Mucosa of stomach (tissue), 1 donor: Measurements from ENCODE around the gene TCP1.
A peak's percentile ranks its signal among the peaks of the same experiment; 100 is the strongest.
"Not testable (repeated sequence)": the region's sequence is repeated elsewhere in the genome, so short reads cannot be mapped to it uniquely, and the experiment has no call there.

ENCODE experiments used
- H3K27me3 ChIP-seq: one replicate; pipeline ENCODE4 v1.7.0; 2013; ENCODE audit warnings: mild to moderate bottlenecking, low read length; ENCODE audit not compliant: control insufficient read depth, insufficient read depth
- H3K36me3 ChIP-seq: one replicate; pipeline ENCODE4 v1.7.0; 2013; ENCODE audit warnings: low read length; ENCODE audit not compliant: control insufficient read depth, insufficient read depth
- H3K4me1 ChIP-seq: one replicate; pipeline ENCODE4 v1.7.0; 2013; ENCODE audit warnings: mild to moderate bottlenecking, low read length; ENCODE audit not compliant: control insufficient read depth, insufficient read depth
- H3K4me3 ChIP-seq: one replicate; pipeline ENCODE4 v1.7.0; 2013; ENCODE audit warnings: low read length
- H3K9ac ChIP-seq: one replicate; pipeline ENCODE4 v1.7.0; 2013; ENCODE audit warnings: mild to moderate bottlenecking, low read length, moderate library complexity
- H3K9me3 ChIP-seq: one replicate; pipeline ENCODE4 v1.7.0; 2013; ENCODE audit warnings: mild to moderate bottlenecking, low read length, moderate library complexity; ENCODE audit not compliant: control insufficient read depth
- donor health status: Pancreatic carcinoma.

TCP1 gene

DNA sequence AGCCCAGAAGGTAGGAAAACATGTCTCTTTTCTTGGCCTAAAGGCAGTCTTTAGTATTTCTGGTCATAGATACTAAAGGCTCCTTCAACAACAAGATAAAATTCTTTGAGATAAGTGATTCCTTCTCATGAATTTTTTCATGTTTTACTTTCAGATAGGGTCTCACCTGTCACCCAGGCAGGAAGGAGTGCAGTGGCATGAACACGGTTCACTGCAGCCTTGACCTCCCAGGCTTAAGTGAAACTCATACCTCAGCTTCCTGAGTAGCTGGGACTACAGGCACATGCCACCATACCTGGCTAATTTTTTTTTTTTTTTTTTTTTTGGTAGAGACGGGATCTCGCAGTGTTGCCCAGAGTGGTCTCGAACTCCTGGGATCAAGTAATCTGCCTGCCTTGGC, 19.7 kb upstream of the TCP1 start:
- no peaks in the 10 kb centered on the region for H3K27me3 ChIP-seq
- no peaks in the 10 kb centered on the region for H3K9me3 ChIP-seq
- no peaks in the 10 kb centered on the region for H3K36me3 ChIP-seq
- H3K9ac ChIP-seq: no peak overlapping the region
- H3K4me1 ChIP-seq: no peaks in the 10 kb centered on the region
- H3K4me3 ChIP-seq: no peak overlapping the region

GRCh38 chr6:159808647-159809046, 19.2 kb upstream of the TCP1 start:
- Histone ChIP-seq H3K9ac (no peak overlapping the region), H3K4me3 (no peak overlapping the region), H3K36me3 (no peaks in the 10 kb centered on the region), H3K27me3 (no peaks in the 10 kb centered on the region), H3K4me1 (no peaks in the 10 kb centered on the region), H3K9me3 (no peaks in the 10 kb centered on the region)

GRCh38 chr6:159807150-159807858, 17.9 kb upstream of the TCP1 start:
- no peak overlapping the region for H3K9ac ChIP-seq
- H3K4me3 ChIP-seq: no peak overlapping the region
- H3K36me3 ChIP-seq: no peaks in the 10 kb centered on the region
- no peaks in the 10 kb centered on the region for H3K9me3 ChIP-seq
- H3K4me1 ChIP-seq: no peaks in the 10 kb centered on the region
- H3K27me3 ChIP-seq: no peaks in the 10 kb centered on the region

- H3K9me3 ChIP-seq: no peaks in the 10 kb centered on the region
- H3K27me3 ChIP-seq: no peaks in the 10 kb centered on the region
- no peaks in the 10 kb centered on the region for H3K4me1 ChIP-seq
- no peaks in the 10 kb centered on the region for H3K36me3 ChIP-seq
- no peak overlapping the region for H3K9ac ChIP-seq
- no peak overlapping the region for H3K4me3 ChIP-seq
These were observed 16.6 kb upstream of the TCP1 start for GRCh38 chr6:159806021-159806458.

GRCh38 chr6:159805440-159806020, 16.1 kb upstream of the TCP1 start:
- H3K36me3 ChIP-seq: no peaks in the 10 kb centered on the region
- no peaks in the 10 kb centered on the region for H3K27me3 ChIP-seq
- no peak overlapping the region for H3K9ac ChIP-seq
- no peaks in the 10 kb centered on the region for H3K4me1 ChIP-seq
- no peaks in the 10 kb centered on the region for H3K9me3 ChIP-seq
- no peak overlapping the region for H3K4me3 ChIP-seq

GRCh38 chr6:159804504-159804903, 15.1 kb upstream of the TCP1 start:
- H3K9me3 ChIP-seq: no peaks in the 10 kb centered on the region
- no peaks in the 10 kb centered on the region for H3K4me1 ChIP-seq
- no peaks in the 10 kb centered on the region for H3K36me3 ChIP-seq
- H3K4me3 ChIP-seq: no peak overlapping the region
- H3K9ac ChIP-seq: no peak overlapping the region
- H3K27me3 ChIP-seq: no peaks in the 10 kb centered on the region

DNA sequence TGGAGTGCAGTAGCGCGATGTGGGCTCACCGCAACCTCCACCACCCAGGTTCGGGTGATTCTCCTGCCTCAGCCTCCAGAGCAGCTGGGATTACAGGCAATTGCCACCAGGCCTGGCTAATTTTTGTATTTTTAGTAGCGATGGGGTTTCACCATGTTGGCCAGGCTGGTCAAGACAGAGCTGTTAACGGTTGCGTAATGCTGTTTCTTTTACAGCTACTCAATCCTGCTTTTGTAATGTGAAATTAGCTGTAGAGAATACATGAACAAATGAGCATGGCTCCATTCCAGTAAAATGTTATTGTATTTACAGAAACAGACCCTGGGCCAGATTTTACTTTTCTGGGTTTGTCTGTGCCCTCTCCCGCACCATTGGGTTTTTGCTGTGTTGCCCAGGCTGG, 12.5 kb upstream of the TCP1 start:
- no peaks in the 10 kb centered on the region for H3K9me3 ChIP-seq
- no peaks in the 10 kb centered on the region for H3K4me1 ChIP-seq
- no peaks in the 10 kb centered on the region for H3K27me3 ChIP-seq
- H3K36me3 ChIP-seq: peaks cover 4% of the 10 kb centered on the region
- H3K4me3 ChIP-seq: no peak overlapping the region
- no peak overlapping the region for H3K9ac ChIP-seq

GRCh38 chr6:159800141-159800865, 10.9 kb upstream of the TCP1 start, which contains the start of gene PNLDC1:
PNLDC1 (plus strand) TSS chr6:159800276; CDS start chr6:159800308, 32 bp downstream.
- Histone ChIP-seq H3K27me3 (no peaks in the 10 kb centered on the region), H3K36me3 (peaks cover 4% of the 10 kb centered on the region), H3K9ac (no peak within 1 kb of the TSS), H3K9me3 (no peaks in the 10 kb centered on the region), H3K4me1 (no peaks in the 10 kb centered on the region), H3K4me3 (no peak within 1 kb of the TSS)

DNA sequence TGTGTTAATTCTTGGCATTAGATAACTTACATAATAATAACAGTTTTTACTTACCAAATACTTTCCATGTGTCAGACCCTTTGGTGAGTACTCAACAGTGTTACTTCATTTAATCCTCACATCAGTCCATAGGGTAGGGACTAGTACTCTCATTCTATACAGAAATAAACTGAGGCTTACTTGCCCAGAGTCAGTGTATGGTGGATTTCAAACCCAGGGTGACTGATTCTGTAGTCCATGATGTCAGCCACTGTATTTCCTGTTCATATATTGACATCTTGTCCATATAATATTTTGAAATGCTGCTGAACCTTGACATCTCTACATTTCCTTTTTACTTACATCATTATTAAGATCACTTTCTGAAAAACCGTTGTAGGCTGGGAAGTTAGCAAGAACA, 8.2 kb upstream of the TCP1 start:
- Histone ChIP-seq H3K36me3 (peaks cover 4% of the 10 kb centered on the region), H3K4me1 (no peaks in the 10 kb centered on the region), H3K4me3 (no peak overlapping the region), H3K27me3 (no peaks in the 10 kb centered on the region), H3K9me3 (no peaks in the 10 kb centered on the region), H3K9ac (no peak overlapping the region)

GRCh38 chr6:159794976-159795375, 5.6 kb upstream of the TCP1 start:
- not testable (repeated sequence) for H3K27me3 ChIP-seq, H3K4me1 ChIP-seq, H3K36me3 ChIP-seq, H3K9ac ChIP-seq, H3K4me3 ChIP-seq, H3K9me3 ChIP-seq

- H3K4me3 ChIP-seq: peak overlapping the region; percentile 95
- no peaks in the 10 kb centered on the region for H3K9me3 ChIP-seq
- peaks cover 7% of the 10 kb centered on the region for H3K4me1 ChIP-seq
- H3K9ac ChIP-seq: peak overlapping the region; percentile 86
- H3K27me3 ChIP-seq: no peaks in the 10 kb centered on the region
- no peaks in the 10 kb centered on the region for H3K36me3 ChIP-seq
These were observed 1.7 kb upstream of the TCP1 start for GRCh38 chr6:159790956-159791598.
